HFFc6 (cell line): Measurements from ENCODE around the gene SLAIN2. TPM values are rescaled to one million over a fixed set of nuclear protein-coding genes. Genes with fewer than 3 reads are reported as not detected.
"Not testable (repeated sequence)": the region's sequence is repeated elsewhere in the genome, so short reads cannot be mapped to it uniquely, and the experiment has no call there.

ENCODE experiments used
- DNase-seq: peaks from one replicate; pipeline ENCODE4 v3.0.0-alpha.2; 2018
- H3K27ac Mint-ChIP-seq: 2 replicates; pipeline ENCODE4 v1.8.0; 2020; ENCODE audit warnings: mild to moderate bottlenecking, mixed read lengths
- H3K27me3 Mint-ChIP-seq: 2 replicates; pipeline ENCODE4 v1.8.0; 2021; ENCODE audit warnings: mild to moderate bottlenecking, moderate library complexity, mixed read lengths; ENCODE audit not compliant: insufficient read depth
- H3K36me3 Mint-ChIP-seq: 2 replicates; pipeline ENCODE4 v1.8.0; 2021; ENCODE audit warnings: low read depth, mixed read lengths
- H3K4me1 Mint-ChIP-seq: 2 replicates; pipeline ENCODE4 v1.8.0; 2020; ENCODE audit warnings: low read depth, mixed read lengths
- H3K4me3 Mint-ChIP-seq: 2 replicates; pipeline ENCODE4 v1.8.0; 2020; ENCODE audit warnings: mild to moderate bottlenecking, moderate library complexity, mixed read lengths
- H3K9me3 Mint-ChIP-seq: 2 replicates; pipeline ENCODE4 v1.8.0; 2020; ENCODE audit warnings: mild to moderate bottlenecking, mixed read lengths
- CTCF ChIP-seq: fragments of 200-600 bp; sonication (generic); IDR thresholded peaks from 2 replicates; pipeline ENCODE4 v1.5.0; 2021; ENCODE audit warnings: antibody characterized with exemption, mild to moderate bottlenecking
- total RNA-seq, 6 experiments: library from RNA; stranded (reverse); fragmentation: NEBNext Ultra II Directional; extraction: Animal tissue kit (Norgen Biotek cat#: 25700); gene quantifications; 2 replicates in 1 of 6; 3 replicates in 5 of 6; pipeline ENCODE4 v1.2.3, GENCODE V29; 2021

The SLAIN2 gene
- total RNA-seq, 6 experiments from 2014 or later = 93.7 to 136 (median 114) TPM

- Mint-ChIP-seq H3K4me1 (no peaks in the 10 kb centered on the region), H3K9me3 (no peaks in the 10 kb centered on the region), H3K36me3 (no peaks in the 10 kb centered on the region), H3K27me3 (peaks cover 7% of the 10 kb centered on the region; the same call in 1 of the 2 replicates), H3K4me3 (no peak overlapping the region), H3K27ac (no peak overlapping the region)
- no peak for DNase-seq
- no peak for TF ChIP-seq CTCF
Observed at GRCh38 chr4:48450740-48451139, 109.4 kb downstream of the SLAIN2 start.

- H3K27ac Mint-ChIP-seq, H3K9me3 Mint-ChIP-seq, H3K4me1 Mint-ChIP-seq, H3K36me3 Mint-ChIP-seq, H3K4me3 Mint-ChIP-seq, DNase-seq, H3K27me3 Mint-ChIP-seq: not testable (repeated sequence)
Observed at GRCh38 chr4:48451656-48452055, 110.3 kb downstream of the SLAIN2 start.

GRCh38 chr4:48454591-48454990, 113.3 kb downstream of the SLAIN2 start:
- Mint-ChIP-seq H3K27me3 (peaks cover 8% of the 10 kb centered on the region), H3K36me3 (no peaks in the 10 kb centered on the region), H3K9me3 (no peaks in the 10 kb centered on the region), H3K4me3 (no peak overlapping the region), H3K4me1 (no peaks in the 10 kb centered on the region), H3K27ac (no peak overlapping the region)
- no peak for DNase-seq
- TF ChIP-seq CTCF = no peak

GRCh38 chr4:48461000-48461399, 119.7 kb downstream of the SLAIN2 start:
- H3K4me3 Mint-ChIP-seq = no peak overlapping the region
- no peak for DNase-seq
- no peak overlapping the region for H3K27ac Mint-ChIP-seq
- H3K4me1 Mint-ChIP-seq = no peaks in the 10 kb centered on the region
- no peaks in the 10 kb centered on the region; the same call in 1 of the 2 replicates for H3K36me3 Mint-ChIP-seq
- no peak for TF ChIP-seq CTCF
- no peaks in the 10 kb centered on the region for H3K9me3 Mint-ChIP-seq
- peaks cover 26% of the 10 kb centered on the region for H3K27me3 Mint-ChIP-seq

GRCh38 chr4:48462363-48462762, 121.0 kb downstream of the SLAIN2 start:
- DNase-seq = no peak
- Mint-ChIP-seq H3K27me3 (peaks cover 26% of the 10 kb centered on the region), H3K4me3 (no peak overlapping the region), H3K4me1 (0 out of 2 replicates have a peak, but pooled peaks cover under 1% of the 10 kb centered on the region), H3K9me3 (no peaks in the 10 kb centered on the region), H3K27ac (no peak overlapping the region), H3K36me3 (no peaks in the 10 kb centered on the region; the same call in 1 of the 2 replicates)
- no peak for TF ChIP-seq CTCF

- no peak for TF ChIP-seq CTCF
- Mint-ChIP-seq H3K27ac (no peak overlapping the region), H3K4me3 (no peak overlapping the region; the same call in 1 of the 2 replicates), H3K4me1 (peaks cover 17% of the 10 kb centered on the region), H3K27me3 (peaks cover 8% of the 10 kb centered on the region), H3K9me3 (no peaks in the 10 kb centered on the region), H3K36me3 (no peaks in the 10 kb centered on the region; the same call in 1 of the 2 replicates)
- no peak for DNase-seq
Observed at GRCh38 chr4:48467442-48467841, 126.1 kb downstream of the SLAIN2 start.
